HG03457 (cell line): ENCODE measurements around the gene SLC16A8.
"Not testable (repeated sequence)": the region's sequence is repeated elsewhere in the genome, so short reads cannot be mapped to it uniquely, and the experiment has no call there.

Source experiments
- ATAC-seq: cut with Tn5 transposase; IDR thresholded peaks from one replicate; pipeline ENCODE4 v1.9.1; 2021; ENCODE audit warnings: moderate number of reproducible peaks; ENCODE audit not compliant: unreplicated experiment

SLC16A8 gene

GRCh38 chr22:38088629-38089473 is 4.9 kb upstream of the SLC16A8 start:
- ATAC-seq: no peak

GRCh38 chr22:38087855-38088254 is 3.9 kb upstream of the SLC16A8 start:
- ATAC-seq: no peak

GRCh38 chr22:38086942-38087341 is 3.0 kb upstream of the SLC16A8 start:
- no peak for ATAC-seq

GRCh38 chr22:38086001-38086845 is 2.2 kb upstream of the SLC16A8 start:
- no peak for ATAC-seq

- no peak for ATAC-seq
These were observed 1.5 kb upstream of the SLC16A8 start for GRCh38 chr22:38085501-38085900.

GRCh38 chr22:38085056-38085455 is 1.1 kb upstream of the SLC16A8 start:
- no peak for ATAC-seq

GRCh38 chr22:38082986-38083710 is 836 bp downstream of the SLC16A8 start:
- no peak for ATAC-seq

- no peak for ATAC-seq
These were observed 1.8 kb downstream of the SLC16A8 start for GRCh38 chr22:38081941-38082828.

GRCh38 chr22:38081636-38081940 is 2.4 kb downstream of the SLC16A8 start:
- no peak for ATAC-seq

- ATAC-seq: no peak
These were observed 2.9 kb downstream of the SLC16A8 start for GRCh38 chr22:38080850-38081635.

GRCh38 chr22:38080474-38080849 is 3.5 kb downstream of the SLC16A8 start:
- ATAC-seq: no peak

- no peak for ATAC-seq
These were observed 4.2 kb downstream of the SLC16A8 start for GRCh38 chr22:38079804-38080203.

- not testable (repeated sequence) for ATAC-seq
These were observed 4.8 kb downstream of the SLC16A8 start for GRCh38 chr22:38079208-38079607.

GRCh38 chr22:38078046-38078840 is 5.7 kb downstream of the SLC16A8 start:
- ATAC-seq: no peak

GRCh38 chr22:38077595-38077994 is 6.4 kb downstream of the SLC16A8 start:
- ATAC-seq: no peak

- no peak for ATAC-seq
These were observed 6.9 kb downstream of the SLC16A8 start for GRCh38 chr22:38077096-38077495.

GRCh38 chr22:38075961-38076360 is 8.0 kb downstream of the SLC16A8 start:
- no peak for ATAC-seq

- ATAC-seq: no peak
These were observed 8.7 kb downstream of the SLC16A8 start for GRCh38 chr22:38075105-38075825.
